GM12865 (cell line): ENCODE data around the gene CALD1.

Experiments used
- DNase-seq: peaks from one replicate; pipeline ENCODE4 v3.0.0; 2010; ENCODE audit warnings: low read depth
- H3K4me3 ChIP-seq: 2 replicates; pipeline ENCODE4 v1.5.1; 2011; ENCODE audit warnings: mild to moderate bottlenecking, low read depth, low read length, control low read depth
- TF ChIP-seq, protein P1 (sequence below): IDR thresholded peaks from 2 replicates; pipeline ENCODE4 v1.5.1; 2011; ENCODE audit warnings: low read length, control low read depth, low read depth, inconsistent platforms; ENCODE audit not compliant: insufficient read depth; ENCODE audit errors: missing control alignments

Gene CALD1

DNA sequence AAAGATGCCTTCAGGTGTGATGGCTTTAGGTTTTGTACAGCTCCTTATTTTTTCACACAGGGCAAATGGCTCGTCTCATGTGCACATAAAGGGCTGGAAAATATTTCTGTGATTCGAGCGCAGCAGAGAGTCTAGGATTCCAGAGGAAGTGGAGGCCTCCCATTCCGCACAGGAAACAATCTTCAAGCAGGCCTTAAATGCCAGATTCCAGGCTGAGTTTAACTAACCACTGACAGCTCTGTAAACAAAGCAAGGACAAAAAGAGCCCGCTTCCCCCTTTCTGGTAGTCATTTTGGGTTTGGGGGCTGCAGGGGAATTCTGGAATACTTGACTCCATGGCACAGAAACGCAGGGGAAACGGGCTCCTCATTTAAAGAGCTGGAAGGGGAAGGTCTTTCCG, 87.2 kb downstream of the CALD1 start:
- TF ChIP-seq, protein P1, sequence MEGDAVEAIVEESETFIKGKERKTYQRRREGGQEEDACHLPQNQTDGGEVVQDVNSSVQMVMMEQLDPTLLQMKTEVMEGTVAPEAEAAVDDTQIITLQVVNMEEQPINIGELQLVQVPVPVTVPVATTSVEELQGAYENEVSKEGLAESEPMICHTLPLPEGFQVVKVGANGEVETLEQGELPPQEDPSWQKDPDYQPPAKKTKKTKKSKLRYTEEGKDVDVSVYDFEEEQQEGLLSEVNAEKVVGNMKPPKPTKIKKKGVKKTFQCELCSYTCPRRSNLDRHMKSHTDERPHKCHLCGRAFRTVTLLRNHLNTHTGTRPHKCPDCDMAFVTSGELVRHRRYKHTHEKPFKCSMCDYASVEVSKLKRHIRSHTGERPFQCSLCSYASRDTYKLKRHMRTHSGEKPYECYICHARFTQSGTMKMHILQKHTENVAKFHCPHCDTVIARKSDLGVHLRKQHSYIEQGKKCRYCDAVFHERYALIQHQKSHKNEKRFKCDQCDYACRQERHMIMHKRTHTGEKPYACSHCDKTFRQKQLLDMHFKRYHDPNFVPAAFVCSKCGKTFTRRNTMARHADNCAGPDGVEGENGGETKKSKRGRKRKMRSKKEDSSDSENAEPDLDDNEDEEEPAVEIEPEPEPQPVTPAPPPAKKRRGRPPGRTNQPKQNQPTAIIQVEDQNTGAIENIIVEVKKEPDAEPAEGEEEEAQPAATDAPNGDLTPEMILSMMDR: no peak
- DNase-seq: no peak
- H3K4me3 ChIP-seq: no peak overlapping the region

- H3K4me3 ChIP-seq: no peak overlapping the region
- TF ChIP-seq, protein P1: no peak
- no peak for DNase-seq
These were observed 90.7 kb downstream of the CALD1 start for GRCh38 chr7:134870156-134870555.

DNA sequence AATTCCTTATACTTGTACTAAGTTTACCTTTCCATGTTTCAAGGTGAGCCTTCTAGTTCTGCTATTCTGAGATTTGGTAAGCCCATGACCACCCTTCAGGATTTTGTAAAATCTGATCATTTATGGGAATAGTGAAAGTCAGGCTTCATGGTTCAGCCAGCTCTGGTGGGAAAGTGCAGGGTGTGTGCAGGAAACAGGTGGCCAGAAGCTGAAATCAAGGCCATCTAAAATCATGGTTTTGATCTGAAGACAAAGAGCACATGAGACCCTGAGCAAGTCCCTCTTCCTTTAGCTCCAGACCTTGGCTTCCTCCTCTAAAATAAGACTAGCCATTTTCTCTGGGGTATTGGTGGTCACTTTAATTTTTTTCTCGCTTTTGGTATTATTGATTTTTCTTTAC, 91.3 kb downstream of the CALD1 start:
- H3K4me3 ChIP-seq: no peak overlapping the region
- TF ChIP-seq, protein P1: no peak
- DNase-seq: no peak

DNA sequence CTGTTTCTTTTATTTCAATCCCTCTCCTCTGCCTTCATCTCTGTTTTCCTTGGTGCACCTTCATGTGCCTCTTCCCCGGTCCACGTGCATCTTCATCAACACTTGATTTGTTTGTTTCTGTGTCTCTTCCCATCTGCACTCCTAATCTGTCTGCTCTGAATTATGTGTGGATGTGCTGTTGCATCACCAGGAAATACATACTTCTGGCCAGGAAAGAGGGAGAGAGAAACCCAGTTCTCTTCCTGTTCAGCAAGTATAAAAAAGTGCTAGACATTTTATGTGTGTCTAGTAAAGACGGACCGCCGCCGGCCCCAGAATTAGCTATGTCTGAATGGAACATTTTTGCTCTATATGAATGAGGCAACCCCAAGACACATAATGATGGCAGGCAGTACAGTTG, 93.8 kb downstream of the CALD1 start:
- no peak overlapping the region for H3K4me3 ChIP-seq
- no peak for DNase-seq
- TF ChIP-seq, protein P1: no peak

GRCh38 chr7:134874407-134874806, 95.0 kb downstream of the CALD1 start:
- no peak overlapping the region for H3K4me3 ChIP-seq
- TF ChIP-seq, protein P1: no peak
- no peak for DNase-seq

DNA sequence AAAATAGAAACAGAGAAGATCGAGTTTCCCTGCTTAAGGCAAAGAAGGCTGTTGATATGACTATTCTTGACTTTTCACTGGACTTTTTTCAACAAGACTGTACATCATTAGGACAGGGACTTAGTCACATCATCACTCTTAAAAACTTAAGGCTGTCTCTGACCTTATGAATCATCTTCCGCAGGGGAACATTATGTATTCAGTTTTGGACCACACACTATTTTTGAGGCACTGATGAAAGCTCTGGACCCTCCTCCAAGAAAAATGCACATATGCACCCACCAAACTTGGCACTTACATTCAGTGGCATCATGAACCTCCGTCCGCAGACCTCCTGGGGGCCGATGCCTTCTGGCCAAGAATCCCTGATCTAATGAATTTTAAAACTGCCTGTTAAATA, 96.4 kb downstream of the CALD1 start:
- no peak overlapping the region for H3K4me3 ChIP-seq
- no peak for DNase-seq
- TF ChIP-seq, protein P1: no peak

DNA sequence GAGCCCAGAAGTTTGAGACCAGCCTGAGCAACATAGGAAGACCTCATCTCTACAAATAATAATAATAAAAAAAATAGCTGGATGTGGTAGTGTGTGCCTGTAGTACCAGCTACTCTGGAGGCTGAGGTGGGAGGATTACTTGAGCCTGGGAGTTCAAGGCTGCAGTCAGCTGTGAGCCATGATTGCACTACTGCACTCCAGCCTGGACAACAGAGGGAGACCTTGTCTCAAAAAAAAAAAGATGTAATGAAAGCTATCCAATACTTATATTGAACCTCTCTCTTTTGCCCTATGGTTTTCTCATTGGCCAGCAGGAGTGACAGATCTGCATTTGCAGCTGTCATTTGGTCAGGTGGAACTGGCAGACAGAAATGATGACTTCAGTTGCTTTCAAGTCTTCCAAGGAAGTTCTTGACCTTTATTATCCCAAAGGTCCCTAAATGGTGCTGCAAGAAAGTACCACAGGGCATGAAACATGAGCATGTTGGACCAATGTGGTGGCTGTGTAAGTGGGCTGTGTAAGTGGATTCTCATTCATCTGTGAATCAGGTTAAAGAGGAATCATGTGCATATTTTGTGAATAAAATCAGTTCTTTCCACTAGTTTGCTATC, 99.4 kb downstream of the CALD1 start:
- no peak overlapping the region for H3K4me3 ChIP-seq
- TF ChIP-seq, protein P1: peak; percentile 22
- peak; percentile 23 for DNase-seq
